Suprapubic skin (tissue), 4 donors: ENCODE data around the gene FRMD4A. TPM values are rescaled to one million over a fixed set of nuclear protein-coding genes. Genes with fewer than 3 reads are reported as not detected.

Experiments
- DNase-seq, 2 donors: peaks; one replicate each; pipeline ENCODE4 v3.0.0-alpha.2; 2019; ENCODE audit warnings: low spot score in 2 of 2
- H3K27ac ChIP-seq: fragments of 200-600 bp; sonication (generic); one replicate; pipeline ENCODE4 v1.5.1; 2019
- H3K27me3 ChIP-seq: fragments of 200-600 bp; sonication (generic); one replicate; pipeline ENCODE4 v1.5.1; 2019
- H3K36me3 ChIP-seq: fragments of 200-600 bp; sonication (generic); one replicate; pipeline ENCODE4 v1.5.1; 2019
- H3K4me1 ChIP-seq: fragments of 200-600 bp; sonication (generic); one replicate; pipeline ENCODE4 v1.5.1; 2019
- H3K4me3 ChIP-seq: fragments of 200-600 bp; sonication (generic); one replicate; pipeline ENCODE4 v1.5.1; 2019; ENCODE audit warnings: mild to moderate bottlenecking
- H3K9me3 ChIP-seq: fragments of 200-600 bp; sonication (generic); one replicate; pipeline ENCODE4 v1.5.1; 2019
- EP300 ChIP-seq: sonication (generic); formaldehyde crosslinking; IDR thresholded peaks from one replicate; pipeline ENCODE4 v1.6.1; 2017; ENCODE audit warnings: antibody characterized with exemption
- POLR2A ChIP-seq, 2 donors: fragments of 450-650 bp; IDR thresholded peaks; one replicate each; pipeline ENCODE4 v1.6.1; 2017; ENCODE audit warnings: antibody characterized with exemption in 2 of 2, mild to moderate bottlenecking in 2 of 2, moderate library complexity in 2 of 2
- POLR2AphosphoS5 ChIP-seq, 3 donors: sonication (generic); formaldehyde crosslinking; IDR thresholded peaks; one replicate each; pipeline ENCODE4 v1.6.1; 2017; ENCODE audit warnings: antibody characterized with exemption in 3 of 3
- WGBS: methylation state at CpG from one replicate; pipeline ENCODE4 v1.1.5; 2018; 5-methylcytosine and 5-hydroxymethylcytosine counted together
- total RNA-seq, 4 donors: library from RNA; depleted of rRNA; stranded (reverse); fragments of >200 nt; gene quantifications; one replicate each; pipeline ENCODE4 v1.1.0, GENCODE V29; 2016
- TF ChIP-seq, protein P1 (sequence below), 2 donors: fragments of 200-600 bp in 1 of 2; fragments of 450-650 bp in 1 of 2; sonication (generic) in 1 of 2; IDR thresholded peaks; one replicate each; pipeline ENCODE4 v1.5.1; 2016 to 2019; ENCODE audit warnings: antibody characterized with exemption in 2 of 2, mild to moderate bottlenecking in 1 of 2, moderate library complexity in 1 of 2

Gene FRMD4A
- total RNA-seq, 4 donors from 2014 or later = 27.4 to 86.3 (median 58.0) TPM

DNA sequence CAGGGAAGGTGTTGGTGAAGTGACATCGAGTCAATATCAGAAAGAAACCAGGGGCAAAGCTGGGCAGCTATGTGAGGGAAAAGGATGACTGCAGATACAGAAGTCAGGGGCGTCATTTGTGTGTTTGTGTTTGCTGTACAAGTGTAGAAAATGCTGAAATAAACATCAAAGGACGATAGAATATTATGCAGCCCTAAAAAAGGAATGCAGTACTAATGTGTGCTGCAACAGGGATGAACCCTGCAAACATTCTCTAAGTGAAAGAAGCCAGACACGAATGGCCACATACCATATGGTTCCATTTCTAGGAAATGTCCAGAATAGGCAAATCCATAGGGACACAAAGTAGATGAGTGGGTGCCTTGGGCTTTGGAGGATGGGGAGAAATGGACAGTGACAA, 610.0 kb downstream of the FRMD4A start:
- no peak for DNase-seq
- Histone ChIP-seq H3K9me3 (no peaks in the 10 kb centered on the region), H3K27me3 (no peaks in the 10 kb centered on the region), H3K36me3 (no peaks in the 10 kb centered on the region), H3K27ac (no peak overlapping the region), H3K4me1 (peaks cover 28% of the 10 kb centered on the region), H3K4me3 (no peak overlapping the region)
- TF ChIP-seq, protein P1, sequence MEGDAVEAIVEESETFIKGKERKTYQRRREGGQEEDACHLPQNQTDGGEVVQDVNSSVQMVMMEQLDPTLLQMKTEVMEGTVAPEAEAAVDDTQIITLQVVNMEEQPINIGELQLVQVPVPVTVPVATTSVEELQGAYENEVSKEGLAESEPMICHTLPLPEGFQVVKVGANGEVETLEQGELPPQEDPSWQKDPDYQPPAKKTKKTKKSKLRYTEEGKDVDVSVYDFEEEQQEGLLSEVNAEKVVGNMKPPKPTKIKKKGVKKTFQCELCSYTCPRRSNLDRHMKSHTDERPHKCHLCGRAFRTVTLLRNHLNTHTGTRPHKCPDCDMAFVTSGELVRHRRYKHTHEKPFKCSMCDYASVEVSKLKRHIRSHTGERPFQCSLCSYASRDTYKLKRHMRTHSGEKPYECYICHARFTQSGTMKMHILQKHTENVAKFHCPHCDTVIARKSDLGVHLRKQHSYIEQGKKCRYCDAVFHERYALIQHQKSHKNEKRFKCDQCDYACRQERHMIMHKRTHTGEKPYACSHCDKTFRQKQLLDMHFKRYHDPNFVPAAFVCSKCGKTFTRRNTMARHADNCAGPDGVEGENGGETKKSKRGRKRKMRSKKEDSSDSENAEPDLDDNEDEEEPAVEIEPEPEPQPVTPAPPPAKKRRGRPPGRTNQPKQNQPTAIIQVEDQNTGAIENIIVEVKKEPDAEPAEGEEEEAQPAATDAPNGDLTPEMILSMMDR (IDR thresholded peaks at IDR 0.05) = no peak
- TF ChIP-seq POLR2A (IDR thresholded peaks at IDR 0.05) = no peak
- no peak for TF ChIP-seq POLR2AphosphoS5 (IDR thresholded peaks at IDR 0.05)
- no peak for TF ChIP-seq EP300
- 84% methylated on average over 4 of the region's 4 CpGs for WGBS

DNA sequence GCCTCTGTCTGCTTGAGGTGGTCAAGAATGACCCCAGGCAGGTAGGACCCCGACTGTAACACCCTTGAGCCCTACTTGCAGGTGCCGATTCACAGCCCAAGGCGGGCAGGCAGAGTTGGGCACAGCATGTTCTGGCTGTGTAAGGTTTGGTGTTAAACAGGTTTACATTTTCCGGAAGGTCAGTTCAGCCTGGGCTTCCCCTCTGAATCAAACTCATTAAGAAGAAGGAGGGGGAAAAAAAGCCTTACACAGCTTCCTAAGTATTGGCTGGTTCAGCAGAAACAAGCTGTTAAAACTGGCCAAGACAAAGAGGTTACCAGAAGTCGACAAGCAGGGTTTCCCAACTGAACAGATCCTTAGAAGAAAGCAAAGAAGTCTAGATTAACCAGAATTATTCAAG, 611.3 kb downstream of the FRMD4A start:
- Histone ChIP-seq H3K36me3 (no peaks in the 10 kb centered on the region), H3K4me3 (no peak overlapping the region), H3K4me1 (peaks cover 28% of the 10 kb centered on the region), H3K9me3 (no peaks in the 10 kb centered on the region), H3K27ac (peak overlapping the region; percentile 92), H3K27me3 (no peaks in the 10 kb centered on the region)
- 44% methylated on average over 5 of the region's 5 CpGs for WGBS
- TF ChIP-seq EP300 = no peak
- TF ChIP-seq POLR2A (IDR thresholded peaks at IDR 0.05) = no peak
- no peak for TF ChIP-seq POLR2AphosphoS5 (IDR thresholded peaks at IDR 0.05)
- TF ChIP-seq, protein P1 (IDR thresholded peaks at IDR 0.05) = no peak
- DNase-seq = no peak

DNA sequence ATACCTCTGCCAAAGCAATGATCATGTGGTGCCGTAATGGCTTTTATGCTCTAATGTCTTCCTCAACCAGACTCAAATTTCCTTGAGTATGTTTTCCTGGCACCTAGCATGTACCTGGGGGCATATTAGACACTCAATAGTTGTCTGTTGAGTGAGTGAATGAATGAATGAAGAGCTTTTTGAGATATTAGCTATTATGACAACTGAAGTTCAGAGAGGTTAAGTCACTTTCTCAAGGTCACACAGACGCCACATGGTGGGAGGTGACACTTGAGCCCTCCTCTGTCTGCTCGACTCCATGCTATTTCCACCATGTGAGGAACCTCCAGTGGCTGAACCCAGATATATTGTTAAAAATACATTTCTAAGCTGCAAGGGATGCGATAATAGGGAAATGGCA, 611.9 kb downstream of the FRMD4A start:
- DNase-seq = no peak
- WGBS = 70% methylated on average over 4 of the region's 4 CpGs
- no peaks in the 10 kb centered on the region for H3K27me3 ChIP-seq
- peaks cover 26% of the 10 kb centered on the region for H3K4me1 ChIP-seq
- no peak for TF ChIP-seq POLR2AphosphoS5 (IDR thresholded peaks at IDR 0.05)
- no peak for TF ChIP-seq EP300
- no peak for TF ChIP-seq POLR2A (IDR thresholded peaks at IDR 0.05)
- TF ChIP-seq, protein P1 (IDR thresholded peaks at IDR 0.05) = no peak
- H3K4me3 ChIP-seq = peak overlapping the region; percentile 51
- no peaks in the 10 kb centered on the region for H3K36me3 ChIP-seq
- H3K27ac ChIP-seq = peak overlapping the region; percentile 92
- no peaks in the 10 kb centered on the region for H3K9me3 ChIP-seq

DNA sequence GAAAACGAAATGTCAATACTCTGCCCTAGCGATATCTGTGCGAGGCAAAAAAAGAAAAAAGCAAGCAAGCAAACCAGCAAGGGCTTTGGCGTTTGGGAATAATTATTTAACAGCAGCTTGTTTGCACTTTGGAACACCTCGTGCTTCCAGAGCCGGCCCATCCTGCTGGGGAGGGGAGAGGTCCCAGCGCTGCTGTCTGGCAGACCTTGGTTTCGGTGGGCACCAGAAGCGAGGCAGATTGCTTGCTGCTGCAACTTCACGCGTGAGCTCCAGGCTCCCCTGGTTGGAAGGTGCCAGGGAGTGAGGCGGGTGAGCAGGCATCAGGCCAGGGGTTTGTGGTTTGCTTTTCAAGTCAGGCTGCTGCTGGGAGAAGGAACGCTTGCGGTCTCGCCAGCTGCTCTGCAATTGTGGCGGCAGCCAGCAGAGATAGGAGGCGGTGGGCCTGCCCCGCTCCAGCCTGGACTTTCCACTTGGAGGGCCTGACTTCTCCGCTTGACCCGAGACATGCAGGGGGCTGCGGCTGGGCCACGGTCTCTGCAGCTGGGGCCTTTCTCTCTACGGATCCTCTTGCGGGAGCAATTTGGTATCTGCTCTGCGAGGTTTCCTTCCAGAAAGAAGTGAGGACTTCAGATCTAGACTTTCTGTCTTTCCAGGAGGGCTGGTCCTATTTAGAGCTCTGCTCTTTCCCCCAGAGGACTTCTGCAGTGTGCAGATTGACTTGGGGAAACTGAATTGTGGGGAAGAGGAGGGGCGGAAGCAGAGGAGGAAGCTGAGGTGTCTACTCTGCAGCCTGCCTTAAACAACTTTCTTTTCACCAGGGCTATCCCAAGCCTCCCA, 612.6 kb downstream of the FRMD4A start:
- Histone ChIP-seq H3K4me1 (peaks cover 29% of the 10 kb centered on the region), H3K27me3 (no peaks in the 10 kb centered on the region), H3K27ac (peak overlapping the region; percentile 92), H3K36me3 (no peaks in the 10 kb centered on the region), H3K9me3 (no peaks in the 10 kb centered on the region), H3K4me3 (peak overlapping the region; percentile 51)
- 16% methylated on average over 15 of the region's 26 CpGs for WGBS
- TF ChIP-seq POLR2AphosphoS5 (IDR thresholded peaks at IDR 0.05) = peak in 1 of 3 donors; percentile 17
- TF ChIP-seq, protein P1 (IDR thresholded peaks at IDR 0.05) = no peak
- peak; percentile 88 to 91 for DNase-seq

DNA sequence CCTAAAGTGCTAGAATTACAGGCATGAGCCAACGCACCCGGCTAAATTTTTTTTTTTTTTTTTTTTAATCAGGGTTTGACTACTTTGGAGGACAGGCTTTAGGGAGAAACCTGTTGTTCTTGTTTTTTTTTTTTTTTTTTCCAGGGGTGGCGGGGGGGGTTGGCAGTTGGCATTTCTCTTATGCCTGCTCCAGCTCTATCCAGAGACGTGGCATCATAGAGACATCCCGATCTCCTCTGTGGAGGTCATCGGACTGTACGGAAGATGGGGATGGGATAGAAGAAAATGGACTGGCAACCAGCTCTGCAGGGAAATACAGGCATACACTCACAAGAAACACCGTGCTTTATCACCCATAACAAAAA, 613.2 kb downstream of the FRMD4A start:
- WGBS = 57% methylated on average over 8 of the region's 8 CpGs
- Histone ChIP-seq H3K4me3 (peak overlapping the region; percentile 51), H3K27ac (peak overlapping the region; percentile 92), H3K27me3 (no peaks in the 10 kb centered on the region), H3K9me3 (no peaks in the 10 kb centered on the region), H3K4me1 (peaks cover 30% of the 10 kb centered on the region), H3K36me3 (no peaks in the 10 kb centered on the region)
- no peak for DNase-seq
- TF ChIP-seq, protein P1 (IDR thresholded peaks at IDR 0.05) = no peak
- TF ChIP-seq EP300 (no peak), POLR2A (IDR thresholded peaks at IDR 0.05) (no peak), POLR2AphosphoS5 (IDR thresholded peaks at IDR 0.05) (no peak)
